Activated naive CD8-positive, alpha-beta T cell (primary cell): ENCODE measurements around the gene FAM186B.

Experiments
- H3K27ac Mint-ChIP-seq: one replicate; pipeline ENCODE4 v1.8.0; 2021; ENCODE audit warnings: mixed read lengths
- H3K27me3 Mint-ChIP-seq: one replicate; pipeline ENCODE4 v1.8.0; 2021; ENCODE audit warnings: mixed read lengths
- H3K36me3 Mint-ChIP-seq: one replicate; pipeline ENCODE4 v1.8.0; 2021; ENCODE audit warnings: mixed read lengths
- H3K4me1 Mint-ChIP-seq: one replicate; pipeline ENCODE4 v1.8.0; 2021; ENCODE audit warnings: low read depth, mixed read lengths
- H3K4me3 Mint-ChIP-seq: one replicate; pipeline ENCODE4 v1.8.0; 2021; ENCODE audit warnings: mild to moderate bottlenecking, mixed read lengths
- H3K9me3 Mint-ChIP-seq: one replicate; pipeline ENCODE4 v1.8.0; 2021; ENCODE audit warnings: low read depth, mixed read lengths

FAM186B gene

DNA sequence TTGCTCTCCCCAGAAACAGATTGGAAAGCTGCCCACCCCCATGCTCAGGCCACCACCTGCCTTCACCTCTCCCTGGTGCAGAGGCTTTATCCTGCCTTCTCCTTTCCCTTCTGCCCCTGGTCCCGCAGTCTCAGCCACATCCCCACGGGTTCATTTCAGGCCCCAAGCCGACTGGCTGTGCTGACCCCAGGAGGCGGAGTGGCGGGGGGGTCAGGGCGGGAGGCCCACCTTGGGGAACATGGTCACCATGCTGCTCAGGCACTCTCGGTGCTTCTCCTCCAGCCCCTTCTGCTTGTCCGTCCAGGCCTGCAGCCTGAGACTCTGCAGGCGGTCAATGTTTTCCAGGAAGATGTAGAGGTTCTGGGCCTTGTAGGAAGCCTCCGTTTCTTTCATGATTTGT is 6.9 kb downstream of the FAM186B start:
- H3K27ac Mint-ChIP-seq = no peak overlapping the region
- no peaks in the 10 kb centered on the region for H3K9me3 Mint-ChIP-seq
- H3K27me3 Mint-ChIP-seq = no peaks in the 10 kb centered on the region
- H3K4me1 Mint-ChIP-seq = no peaks in the 10 kb centered on the region
- no peak overlapping the region for H3K4me3 Mint-ChIP-seq
- no peaks in the 10 kb centered on the region for H3K36me3 Mint-ChIP-seq

DNA sequence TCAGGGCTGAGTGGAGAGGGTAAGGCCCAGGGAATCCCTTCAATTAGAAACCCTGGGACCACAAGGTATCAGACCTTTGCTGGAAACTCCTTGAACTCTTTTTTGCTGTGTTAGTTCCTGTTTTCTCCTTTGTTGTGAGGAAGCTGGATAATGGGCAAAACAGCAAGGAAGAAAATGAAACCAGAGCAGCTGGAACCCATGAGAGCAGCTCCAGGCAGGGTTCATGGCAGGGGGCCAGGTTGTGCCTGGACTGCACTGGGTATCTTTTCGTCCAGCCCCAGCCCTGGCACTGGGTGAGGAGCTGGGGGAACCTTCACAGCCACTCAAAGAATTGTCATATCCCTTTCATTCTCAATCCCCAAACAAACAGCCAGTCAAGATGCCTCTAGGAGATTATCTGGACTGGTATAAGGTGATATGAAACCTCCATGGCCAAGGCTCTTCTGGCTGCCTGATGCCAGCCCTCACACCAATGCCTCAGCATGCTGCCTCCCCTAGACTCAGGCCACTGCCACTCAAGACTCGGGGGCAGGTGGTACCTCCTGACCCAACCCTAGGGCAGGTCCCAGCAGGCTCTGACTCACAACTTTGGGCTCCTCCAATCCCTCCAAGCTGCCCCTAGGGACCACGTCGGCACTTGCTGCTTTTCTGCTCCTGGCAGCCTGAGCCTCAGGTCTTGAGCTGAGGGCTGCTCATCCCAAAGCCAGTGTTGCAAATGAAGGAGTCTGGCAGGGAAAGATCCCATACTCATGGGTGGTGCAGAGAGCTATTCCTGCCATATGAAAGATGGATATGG is 16.5 kb downstream of the FAM186B start:
- H3K9me3 Mint-ChIP-seq = peaks cover 3% of the 10 kb centered on the region
- no peaks in the 10 kb centered on the region for H3K27me3 Mint-ChIP-seq
- H3K4me1 Mint-ChIP-seq = no peaks in the 10 kb centered on the region
- no peak overlapping the region for H3K27ac Mint-ChIP-seq
- peaks cover 18% of the 10 kb centered on the region for H3K36me3 Mint-ChIP-seq
- H3K4me3 Mint-ChIP-seq = no peak overlapping the region

GRCh38 chr12:49588281-49588680 is 17.2 kb downstream of the FAM186B start:
- H3K27ac Mint-ChIP-seq = no peak overlapping the region
- H3K4me1 Mint-ChIP-seq = no peaks in the 10 kb centered on the region
- peaks cover 20% of the 10 kb centered on the region for H3K36me3 Mint-ChIP-seq

GRCh38 chr12:49587174-49587908 is 18.1 kb downstream of the FAM186B start:
- Mint-ChIP-seq H3K4me1 (no peaks in the 10 kb centered on the region), H3K4me3 (no peak overlapping the region), H3K36me3 (peaks cover 18% of the 10 kb centered on the region), H3K27me3 (no peaks in the 10 kb centered on the region), H3K27ac (no peak overlapping the region), H3K9me3 (peaks cover 3% of the 10 kb centered on the region)

More at GRCh38 chr12:49588281-49588680, 17.2 kb downstream of the FAM186B start:
- Mint-ChIP-seq H3K4me3 (no peak overlapping the region), H3K27me3 (no peaks in the 10 kb centered on the region), H3K9me3 (peaks cover 3% of the 10 kb centered on the region)

DNA sequence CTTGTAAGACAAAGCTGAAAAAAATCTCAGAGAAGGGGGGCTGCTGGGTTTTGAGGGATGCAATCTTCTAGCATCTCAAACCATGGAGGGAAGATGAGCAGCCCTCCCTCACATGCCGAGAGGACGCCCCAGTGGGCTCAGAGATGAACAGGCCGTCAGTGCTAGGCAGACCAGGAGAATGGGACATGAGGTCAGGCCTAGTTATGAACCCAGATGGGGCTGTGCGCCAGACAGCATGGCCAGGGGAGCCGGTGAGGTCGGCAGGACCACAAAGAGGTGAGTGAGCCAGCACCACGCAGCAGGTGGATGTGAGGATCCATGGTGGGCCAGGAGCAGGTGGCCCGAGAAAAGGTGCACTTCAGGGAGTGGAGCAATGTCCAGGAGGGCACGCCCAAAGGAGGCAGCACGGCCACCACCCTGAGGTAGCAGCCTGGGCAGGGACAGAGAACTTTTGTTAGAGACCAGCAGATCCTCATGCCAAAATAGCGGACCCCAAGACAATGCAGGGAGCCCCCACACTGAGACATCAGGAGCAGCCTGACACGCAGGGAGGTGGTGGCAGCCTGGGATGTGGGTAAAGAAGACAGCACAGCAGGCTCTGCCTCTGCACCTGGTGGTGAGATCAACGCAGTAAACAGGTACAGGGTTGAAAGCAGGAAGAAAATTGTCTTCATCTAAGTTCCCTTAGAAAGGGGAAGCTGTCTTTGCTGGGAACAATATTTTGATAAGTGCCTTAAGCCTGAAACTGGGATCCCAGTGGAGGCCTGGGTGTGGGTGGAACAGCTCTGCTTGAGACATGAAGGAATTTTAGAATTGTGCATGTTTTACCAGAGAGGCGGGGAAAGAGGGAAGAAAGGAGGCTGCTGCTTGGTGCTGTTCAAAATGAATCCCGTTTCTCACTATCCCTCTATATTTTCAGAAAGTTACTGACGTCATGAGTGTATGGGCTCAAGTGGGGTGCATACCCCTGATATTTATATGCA is 19.7 kb downstream of the FAM186B start:
- Mint-ChIP-seq H3K4me3 (no peak overlapping the region), H3K4me1 (peaks cover 5% of the 10 kb centered on the region), H3K9me3 (peaks cover 3% of the 10 kb centered on the region), H3K27me3 (no peaks in the 10 kb centered on the region), H3K27ac (no peak overlapping the region), H3K36me3 (peaks cover 13% of the 10 kb centered on the region)

DNA sequence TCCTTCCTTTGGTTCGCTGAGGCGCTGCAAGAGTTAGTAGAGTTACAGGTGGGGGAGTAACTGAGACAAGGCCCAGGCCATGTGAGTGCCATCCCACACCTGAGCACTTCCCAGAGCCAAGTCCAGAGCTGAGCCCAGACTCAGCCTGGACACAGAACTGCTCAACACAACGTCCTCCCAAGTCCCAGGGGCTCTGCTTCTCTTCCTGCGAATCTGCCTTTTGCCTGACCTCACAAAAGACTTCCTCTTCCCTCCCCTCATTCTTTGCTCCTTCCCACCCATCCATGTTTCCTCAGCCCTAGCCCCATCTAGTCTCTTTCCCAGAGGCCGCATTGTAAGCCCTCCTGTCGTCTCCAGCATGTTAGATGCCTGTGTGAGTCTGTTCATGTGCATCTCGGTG is 20.8 kb downstream of the FAM186B start:
- Mint-ChIP-seq H3K4me1 (peaks cover 7% of the 10 kb centered on the region), H3K27me3 (no peaks in the 10 kb centered on the region), H3K36me3 (peaks cover 6% of the 10 kb centered on the region), H3K27ac (no peak overlapping the region), H3K4me3 (no peak overlapping the region), H3K9me3 (no peaks in the 10 kb centered on the region)

GRCh38 chr12:49583366-49584094 is 21.9 kb downstream of the FAM186B start:
- H3K27me3 Mint-ChIP-seq = no peaks in the 10 kb centered on the region
- no peak overlapping the region for H3K4me3 Mint-ChIP-seq
- H3K9me3 Mint-ChIP-seq = no peaks in the 10 kb centered on the region
- H3K36me3 Mint-ChIP-seq = peaks cover 6% of the 10 kb centered on the region
- no peak overlapping the region for H3K27ac Mint-ChIP-seq
- peaks cover 7% of the 10 kb centered on the region for H3K4me1 Mint-ChIP-seq

- no peak overlapping the region for H3K4me3 Mint-ChIP-seq
- peaks cover 7% of the 10 kb centered on the region for H3K4me1 Mint-ChIP-seq
- no peaks in the 10 kb centered on the region for H3K27me3 Mint-ChIP-seq
- H3K27ac Mint-ChIP-seq = no peak overlapping the region
- H3K36me3 Mint-ChIP-seq = peaks cover 4% of the 10 kb centered on the region
- H3K9me3 Mint-ChIP-seq = no peaks in the 10 kb centered on the region
These were observed 22.6 kb downstream of the FAM186B start for GRCh38 chr12:49582850-49583249.

DNA sequence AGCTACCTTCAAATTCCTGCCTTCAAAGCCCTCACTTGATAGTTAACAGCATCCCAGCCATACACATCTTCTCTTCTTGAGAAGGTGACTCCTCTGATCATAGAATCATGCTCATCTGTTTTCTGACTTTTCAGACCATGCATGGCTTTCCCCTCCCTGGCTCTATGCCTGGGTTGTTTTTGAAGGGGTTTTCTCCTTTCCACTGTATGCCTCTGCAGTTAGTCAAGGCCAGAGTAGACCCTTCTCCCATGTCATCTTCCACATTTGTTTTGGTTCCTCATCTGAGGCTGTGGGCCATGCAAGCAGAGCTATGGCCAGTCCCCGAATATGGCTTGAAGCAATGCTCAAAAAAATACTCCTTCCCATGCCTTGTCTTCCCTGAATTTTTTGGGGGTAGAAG is 23.2 kb downstream of the FAM186B start:
- Mint-ChIP-seq H3K4me1 (peaks cover 7% of the 10 kb centered on the region), H3K9me3 (no peaks in the 10 kb centered on the region), H3K36me3 (peaks cover 3% of the 10 kb centered on the region), H3K27ac (no peak overlapping the region), H3K27me3 (no peaks in the 10 kb centered on the region), H3K4me3 (no peak overlapping the region)

DNA sequence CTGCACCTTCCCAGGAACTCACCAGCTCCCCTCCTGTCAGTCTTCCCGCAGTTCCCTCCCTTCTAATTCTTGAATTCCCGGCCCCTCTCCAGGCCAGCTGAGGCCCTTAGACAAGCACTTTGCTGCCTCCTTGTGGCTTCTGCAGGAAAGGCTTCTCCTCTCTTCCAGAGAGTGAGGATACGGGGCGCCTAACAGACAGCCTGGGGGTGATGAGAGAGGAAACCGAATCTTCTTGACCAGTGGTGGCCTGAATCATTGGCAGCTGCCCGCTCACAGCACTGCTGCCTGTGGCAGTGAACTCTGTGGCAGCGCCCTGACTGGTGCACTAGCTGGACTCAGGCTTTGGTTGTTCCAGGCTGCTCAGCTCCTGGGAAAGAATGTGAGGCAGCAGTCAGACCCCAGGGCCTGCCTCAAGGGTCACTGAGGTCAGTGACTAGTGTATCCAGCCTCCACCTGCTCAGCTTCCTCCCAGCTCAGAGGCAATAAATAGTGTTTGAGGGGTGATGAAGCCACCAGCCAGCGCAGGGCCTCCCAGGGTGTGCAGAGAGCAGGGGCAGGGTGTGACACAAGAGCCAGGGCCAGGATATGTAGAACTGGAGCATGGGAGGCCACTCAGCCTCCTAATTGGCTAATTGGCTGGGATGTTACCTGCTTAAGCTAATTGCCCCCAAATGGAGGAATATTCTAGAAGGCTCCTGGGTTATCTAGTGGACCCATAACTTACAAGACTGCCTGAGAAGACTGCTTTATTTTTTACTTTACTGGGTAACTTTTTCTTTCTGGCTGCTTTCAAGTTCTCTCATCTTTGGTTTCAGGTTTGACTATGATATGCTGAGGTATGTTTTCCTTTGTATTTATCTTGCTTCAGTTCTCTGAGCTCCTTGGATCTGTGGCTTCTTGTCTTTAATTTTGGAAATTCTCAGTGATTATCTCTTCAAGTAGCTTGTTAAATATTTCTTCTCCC is 24.6 kb downstream of the FAM186B start:
- Mint-ChIP-seq H3K36me3 (peaks cover 3% of the 10 kb centered on the region), H3K27me3 (no peaks in the 10 kb centered on the region), H3K27ac (no peak overlapping the region), H3K4me3 (no peak overlapping the region), H3K4me1 (peaks cover 7% of the 10 kb centered on the region), H3K9me3 (no peaks in the 10 kb centered on the region)

DNA sequence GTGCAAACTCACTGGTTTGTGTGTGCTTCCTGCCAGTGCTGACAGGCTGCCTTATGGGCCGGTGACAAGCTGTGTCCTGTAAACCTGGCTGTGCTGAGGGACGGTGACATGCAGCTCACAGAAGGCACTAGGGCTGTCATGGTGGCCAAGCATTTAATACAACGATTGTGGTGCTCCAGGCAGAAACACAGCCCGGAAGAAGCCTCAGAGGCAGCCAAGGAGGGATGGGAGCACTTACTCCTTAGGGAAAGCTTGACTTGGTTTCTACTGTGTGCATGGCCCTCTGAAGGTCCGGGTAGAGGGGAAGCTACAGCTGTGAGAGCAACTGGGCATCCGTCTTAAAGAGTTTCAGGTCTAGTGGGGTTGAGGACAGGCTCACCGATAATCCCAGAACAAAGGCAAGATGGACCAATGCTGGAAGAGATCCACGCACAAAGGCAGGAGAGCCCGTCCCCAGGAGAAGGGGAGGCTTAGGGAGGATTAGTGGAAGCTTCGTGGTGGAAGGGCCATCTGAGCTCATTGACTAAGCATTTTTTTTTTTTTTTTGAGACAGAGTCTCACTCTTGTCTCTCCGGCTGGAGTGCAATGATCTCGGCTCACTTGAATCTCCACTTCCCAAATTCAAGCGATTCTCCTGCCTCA is 26.8 kb downstream of the FAM186B start:
- peaks cover 3% of the 10 kb centered on the region for H3K36me3 Mint-ChIP-seq
- no peak overlapping the region for H3K27ac Mint-ChIP-seq
- peaks cover 7% of the 10 kb centered on the region for H3K4me1 Mint-ChIP-seq
- H3K9me3 Mint-ChIP-seq = no peaks in the 10 kb centered on the region
- H3K4me3 Mint-ChIP-seq = no peak overlapping the region
- H3K27me3 Mint-ChIP-seq = no peaks in the 10 kb centered on the region

DNA sequence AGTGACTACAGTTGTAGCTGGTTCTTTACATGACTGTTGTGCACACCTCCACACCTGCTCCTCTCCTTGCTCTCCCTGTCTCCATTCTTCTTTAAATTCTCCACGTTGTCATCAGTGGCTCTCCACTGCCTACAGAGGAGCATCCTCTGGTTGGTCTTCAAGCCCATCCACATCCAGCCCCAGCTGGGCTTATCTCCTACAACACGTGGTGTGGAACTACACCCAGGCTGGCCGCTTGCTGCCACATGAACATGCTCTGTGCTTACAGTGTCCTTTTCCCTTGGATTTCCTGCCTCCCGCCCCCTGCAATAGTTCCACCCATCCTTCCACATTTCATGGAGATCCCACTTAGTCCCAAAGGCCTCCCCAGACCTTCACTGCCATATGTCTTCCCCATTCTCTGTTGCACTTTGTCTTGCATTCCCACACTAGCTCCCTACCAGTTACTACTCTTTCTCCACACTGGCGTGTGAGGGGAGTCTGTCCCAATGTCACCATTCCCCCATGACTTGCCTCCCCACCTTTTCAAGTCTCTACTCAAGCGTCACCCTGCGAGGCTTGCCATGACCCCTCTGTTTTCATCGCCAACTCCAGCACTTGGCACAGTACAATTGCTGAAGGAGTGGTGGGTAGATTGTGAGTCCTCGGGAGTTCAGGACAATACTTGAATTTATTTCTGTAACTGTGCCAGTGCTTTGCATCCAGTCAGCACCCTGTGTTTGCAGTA is 27.7 kb downstream of the FAM186B start:
- H3K27me3 Mint-ChIP-seq = no peaks in the 10 kb centered on the region
- peaks cover 7% of the 10 kb centered on the region for H3K4me1 Mint-ChIP-seq
- H3K9me3 Mint-ChIP-seq = no peaks in the 10 kb centered on the region
- H3K27ac Mint-ChIP-seq = no peak overlapping the region
- H3K4me3 Mint-ChIP-seq = no peak overlapping the region
- H3K36me3 Mint-ChIP-seq = peaks cover 3% of the 10 kb centered on the region
